ENCODE results near the gene NFASC. TPM values are rescaled to one million over a fixed set of nuclear protein-coding genes. Genes with fewer than 3 reads are reported as not detected.

The NFASC gene
- total and polyA plus RNA-seq, 8 donors = 3.3 to 12.7 (median 6.7) TPM

- intact Hi-C loops (cut with DNase I) = loop anchor here in 1 of 3 donors (5.0 kb wide), 1 partner anchor 137 kb away; no protein-coding TSS in a partner anchor
- Histone ChIP-seq H3K4me1 (no peaks in the 10 kb centered on the region), H3K27ac (no peak overlapping the region), H3K36me3 (no peaks in the 10 kb centered on the region), H3K27me3 (no peaks in the 10 kb centered on the region), H3K9me3 (no peaks in the 10 kb centered on the region), H3K4me3 (no peak overlapping the region)
- FAIRE-seq (no peak), DNase-seq (no peak), ATAC-seq (no peak)
- 80 to 88% methylated on average over 4 of the region's 4 CpGs for WGBS, 2 donors
- TF ChIP-seq, protein P1, sequence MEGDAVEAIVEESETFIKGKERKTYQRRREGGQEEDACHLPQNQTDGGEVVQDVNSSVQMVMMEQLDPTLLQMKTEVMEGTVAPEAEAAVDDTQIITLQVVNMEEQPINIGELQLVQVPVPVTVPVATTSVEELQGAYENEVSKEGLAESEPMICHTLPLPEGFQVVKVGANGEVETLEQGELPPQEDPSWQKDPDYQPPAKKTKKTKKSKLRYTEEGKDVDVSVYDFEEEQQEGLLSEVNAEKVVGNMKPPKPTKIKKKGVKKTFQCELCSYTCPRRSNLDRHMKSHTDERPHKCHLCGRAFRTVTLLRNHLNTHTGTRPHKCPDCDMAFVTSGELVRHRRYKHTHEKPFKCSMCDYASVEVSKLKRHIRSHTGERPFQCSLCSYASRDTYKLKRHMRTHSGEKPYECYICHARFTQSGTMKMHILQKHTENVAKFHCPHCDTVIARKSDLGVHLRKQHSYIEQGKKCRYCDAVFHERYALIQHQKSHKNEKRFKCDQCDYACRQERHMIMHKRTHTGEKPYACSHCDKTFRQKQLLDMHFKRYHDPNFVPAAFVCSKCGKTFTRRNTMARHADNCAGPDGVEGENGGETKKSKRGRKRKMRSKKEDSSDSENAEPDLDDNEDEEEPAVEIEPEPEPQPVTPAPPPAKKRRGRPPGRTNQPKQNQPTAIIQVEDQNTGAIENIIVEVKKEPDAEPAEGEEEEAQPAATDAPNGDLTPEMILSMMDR (IDR thresholded peaks at IDR 0.05) = no peak
Measured at GRCh38 chr1:204944662-204945061, 74.0 kb downstream of the NFASC start.

DNA sequence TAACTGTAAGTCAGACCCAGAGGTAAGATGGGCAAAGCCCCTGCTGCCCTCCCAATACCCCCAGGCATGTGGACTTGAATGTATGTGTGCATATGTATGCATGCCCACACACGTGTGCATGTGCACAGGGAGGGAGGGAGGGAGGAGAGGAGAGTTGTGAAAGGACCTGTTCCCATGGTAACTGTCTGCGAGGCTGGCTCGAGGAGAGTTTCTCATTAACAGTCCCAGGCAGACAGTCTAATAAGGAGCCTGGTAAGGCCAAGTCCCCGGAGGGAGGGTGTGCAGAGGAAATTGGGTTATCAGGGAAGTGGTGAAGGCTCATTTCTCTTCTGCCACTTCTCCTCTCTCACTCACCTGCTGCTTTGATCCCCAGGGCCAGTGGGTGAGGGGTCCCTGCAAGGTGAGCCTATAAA, 74.9 kb downstream of the NFASC start:
- Histone ChIP-seq H3K27me3 (no peaks in the 10 kb centered on the region), H3K4me3 (no peak overlapping the region), H3K9me3 (no peaks in the 10 kb centered on the region), H3K27ac (no peak overlapping the region), H3K4me1 (no peaks in the 10 kb centered on the region), H3K36me3 (no peaks in the 10 kb centered on the region)
- peak in 1 of 4 donors; percentile 57 for ATAC-seq
- TF ChIP-seq, protein P1 (IDR thresholded peaks at IDR 0.05) = no peak
- DNase-seq = no peak
- intact Hi-C loops (cut with DNase I) = no loop called here
- no peak for FAIRE-seq
- 19 to 21% methylated on average over 4 of the region's 4 CpGs for WGBS, 2 donors

DNA sequence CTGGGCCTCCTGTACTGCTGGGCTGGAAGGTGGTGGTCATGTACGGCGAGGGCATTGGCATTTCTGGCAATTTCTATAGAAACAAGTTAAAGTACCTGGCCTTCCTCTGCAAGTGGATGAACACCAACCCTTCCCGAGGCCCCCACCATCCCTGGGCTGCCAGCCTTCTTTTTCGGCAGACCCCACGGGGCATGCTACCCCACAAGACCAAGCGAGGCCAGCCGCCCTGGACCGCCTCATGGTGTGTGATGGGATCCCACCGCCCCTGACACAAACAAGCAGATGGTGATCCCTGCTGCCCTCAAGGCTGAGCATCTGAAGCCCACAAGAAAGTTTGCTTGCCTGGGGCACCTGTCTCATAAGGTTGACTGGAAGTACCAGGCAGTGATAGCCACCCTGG, 76.0 kb downstream of the NFASC start:
- H3K4me1 ChIP-seq = no peaks in the 10 kb centered on the region
- no peaks in the 10 kb centered on the region for H3K27me3 ChIP-seq
- no peak overlapping the region for H3K27ac ChIP-seq
- TF ChIP-seq, protein P1 (IDR thresholded peaks at IDR 0.05) = no peak
- ATAC-seq (no peak), DNase-seq (no peak), FAIRE-seq (no peak)
- intact Hi-C loops (cut with DNase I) = no loop called here
- H3K9me3 ChIP-seq = no peaks in the 10 kb centered on the region
- WGBS, 2 donors = 85 to 87% methylated on average over 9 of the region's 9 CpGs
- H3K4me3 ChIP-seq = no peak overlapping the region
- H3K36me3 ChIP-seq = no peaks in the 10 kb centered on the region

DNA sequence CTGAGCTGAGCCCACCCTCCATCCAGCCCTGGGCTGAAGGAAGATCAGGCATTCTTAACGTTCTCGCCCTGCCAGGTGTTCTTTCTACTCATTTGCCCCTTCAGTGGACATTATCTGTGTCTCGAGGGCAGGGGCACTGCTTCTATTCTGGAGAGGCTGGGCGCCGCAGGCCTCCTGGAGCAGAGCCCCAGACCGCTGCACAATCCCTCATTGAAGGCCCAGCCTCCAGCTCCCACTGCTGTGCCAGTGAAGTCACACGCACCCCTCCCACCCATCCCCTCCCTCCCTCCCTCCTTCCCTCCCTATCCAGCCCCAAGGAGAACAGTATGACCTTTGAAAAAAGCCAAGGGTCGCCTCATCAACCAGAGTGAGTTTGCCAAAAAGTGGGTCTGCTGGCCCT, 76.7 kb downstream of the NFASC start:
- no peaks in the 10 kb centered on the region for H3K9me3 ChIP-seq
- H3K36me3 ChIP-seq = no peaks in the 10 kb centered on the region
- no peak overlapping the region for H3K4me3 ChIP-seq
- DNase-seq (no peak), ATAC-seq (no peak), FAIRE-seq (no peak)
- intact Hi-C loops (cut with DNase I) = no loop called here
- H3K27ac ChIP-seq = no peak overlapping the region
- H3K4me1 ChIP-seq = no peaks in the 10 kb centered on the region
- 74 to 79% methylated on average over 8 of the region's 8 CpGs for WGBS, 2 donors
- no peaks in the 10 kb centered on the region for H3K27me3 ChIP-seq
- TF ChIP-seq, protein P1 (IDR thresholded peaks at IDR 0.05) = no peak

DNA sequence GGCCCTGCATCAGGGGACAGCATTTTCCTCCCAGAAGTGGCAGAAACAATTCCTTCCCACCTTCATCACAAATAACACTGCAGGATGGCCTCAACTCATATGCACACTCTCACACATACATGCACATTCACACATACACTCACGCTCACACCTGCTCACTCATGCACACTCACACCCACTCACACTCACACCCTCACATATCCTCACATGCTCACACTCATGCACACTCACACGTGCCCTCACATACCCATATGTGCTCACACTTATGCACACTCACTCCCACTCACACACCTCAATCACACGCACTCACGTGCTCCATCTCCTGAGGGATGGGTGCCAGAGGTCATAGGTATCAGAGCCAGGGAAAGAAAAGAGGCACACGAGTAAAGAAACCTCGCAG, 77.1 kb downstream of the NFASC start:
- FAIRE-seq = no peak
- H3K36me3 ChIP-seq = no peaks in the 10 kb centered on the region
- DNase-seq = no peak
- no peak overlapping the region for H3K27ac ChIP-seq
- no peaks in the 10 kb centered on the region for H3K4me1 ChIP-seq
- no peak overlapping the region for H3K4me3 ChIP-seq
- ATAC-seq = no peak
- WGBS, 2 donors = 59 to 63% methylated on average over 6 of the region's 6 CpGs
- H3K9me3 ChIP-seq = no peaks in the 10 kb centered on the region
- TF ChIP-seq, protein P1 (IDR thresholded peaks at IDR 0.05) = no peak
- intact Hi-C loops (cut with DNase I) = no loop called here
- H3K27me3 ChIP-seq = no peaks in the 10 kb centered on the region

Data from pancreas (tissue), 10 donors.